HUES48 (cell line): ENCODE measurements around the gene NUAK1.
"Not testable (repeated sequence)": the region's sequence is repeated elsewhere in the genome, so short reads cannot be mapped to it uniquely, and the experiment has no call there.

Source experiments
- H3K27ac ChIP-seq: one replicate; pipeline ENCODE4 v1.7.0; 2013; ENCODE audit warnings: low read depth, low read length, inconsistent platforms
- H3K27me3 ChIP-seq: 2 replicates; pipeline ENCODE4 v1.6.1; 2013; ENCODE audit warnings: mild to moderate bottlenecking, low read length; ENCODE audit not compliant: control insufficient read depth, insufficient read depth
- H3K36me3 ChIP-seq: 2 replicates; pipeline ENCODE4 v1.6.1; 2013; ENCODE audit warnings: low read length; ENCODE audit not compliant: control insufficient read depth, insufficient read depth
- H3K4me1 ChIP-seq: 2 replicates; pipeline ENCODE4 v1.6.1; 2013; ENCODE audit warnings: mild to moderate bottlenecking, low read length; ENCODE audit not compliant: control insufficient read depth, insufficient read depth
- H3K4me3 ChIP-seq: 2 replicates; pipeline ENCODE4 v1.5.1; 2013; ENCODE audit warnings: mild to moderate bottlenecking, low read depth, low read length
- H3K9ac ChIP-seq: 2 replicates; pipeline ENCODE4 v1.6.1; 2013; ENCODE audit warnings: mild to moderate bottlenecking, low read depth, low read length, moderate library complexity
- H3K9me3 ChIP-seq: 2 replicates; pipeline ENCODE4 v1.6.1; 2013; ENCODE audit warnings: low read length; ENCODE audit not compliant: control insufficient read depth, insufficient read depth

NUAK1 gene

DNA sequence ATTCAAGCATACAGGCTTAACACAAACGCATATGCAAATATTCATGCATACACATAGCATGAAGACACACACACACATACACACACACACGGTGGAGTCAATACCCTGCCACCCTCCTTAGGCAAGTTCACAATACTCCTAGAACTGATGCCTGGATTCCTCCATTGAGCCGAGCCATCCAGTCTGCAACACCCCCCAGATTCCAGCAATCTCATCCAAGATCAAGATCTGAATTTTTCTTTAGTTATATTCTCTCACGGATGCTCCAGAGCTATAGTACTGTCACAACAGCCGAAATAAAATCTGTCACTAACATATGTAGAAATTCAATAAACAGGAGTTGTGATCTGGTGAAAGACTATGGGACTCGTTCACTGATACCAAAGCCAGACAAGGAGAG lies 110.8 kb downstream of the NUAK1 start:
- Histone ChIP-seq H3K36me3 (no peaks in the 10 kb centered on the region), H3K9ac (no peak overlapping the region), H3K27ac (no peak overlapping the region), H3K4me3 (no peak overlapping the region), H3K4me1 (no peaks in the 10 kb centered on the region; the same call in 1 of the 2 replicates), H3K27me3 (no peaks in the 10 kb centered on the region), H3K9me3 (no peaks in the 10 kb centered on the region)

DNA sequence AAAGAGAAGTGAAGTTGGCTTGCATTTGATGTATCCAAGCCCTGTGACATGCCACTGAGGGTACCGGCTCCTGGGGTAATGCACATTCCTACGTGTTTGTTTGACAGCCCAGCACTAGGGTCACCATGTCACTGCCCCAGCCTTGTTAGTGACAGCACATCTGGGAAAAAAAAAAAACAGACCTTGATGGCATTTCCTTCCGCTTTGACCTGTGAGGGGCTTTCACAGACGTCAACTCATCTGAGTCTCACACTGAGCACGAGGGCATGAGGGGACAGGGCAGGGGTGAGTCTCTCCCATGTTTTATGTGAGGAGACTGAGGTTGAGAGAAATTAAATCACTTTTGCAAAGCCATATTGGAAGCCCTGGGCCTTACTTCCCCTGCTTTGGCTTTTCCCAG lies 111.5 kb downstream of the NUAK1 start:
- H3K4me3 ChIP-seq = no peak overlapping the region
- H3K36me3 ChIP-seq = no peaks in the 10 kb centered on the region
- H3K9me3 ChIP-seq = no peaks in the 10 kb centered on the region
- H3K27ac ChIP-seq = no peak overlapping the region
- H3K4me1 ChIP-seq = no peaks in the 10 kb centered on the region; the same call in 1 of the 2 replicates
- no peak overlapping the region for H3K9ac ChIP-seq
- H3K27me3 ChIP-seq = no peaks in the 10 kb centered on the region

DNA sequence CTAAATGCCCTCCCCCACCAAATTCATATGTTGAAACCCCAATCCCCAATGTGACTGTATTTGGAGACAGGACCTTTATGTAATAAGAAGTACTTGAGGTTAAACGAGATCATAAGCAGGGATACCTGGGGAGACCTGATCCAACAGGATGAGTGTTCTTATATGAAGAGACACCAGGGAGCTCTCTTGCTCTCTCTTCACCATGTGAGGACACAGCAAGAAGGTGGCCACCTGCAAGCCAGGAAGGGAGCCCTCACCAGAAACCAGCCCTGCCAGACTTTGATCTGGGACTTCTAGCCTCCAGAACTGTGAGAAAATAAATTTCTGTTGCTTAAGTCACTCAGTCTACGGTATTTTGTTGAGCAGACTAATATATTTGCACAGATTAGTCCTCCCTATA lies 113.6 kb downstream of the NUAK1 start:
- H3K9ac ChIP-seq = no peak overlapping the region
- H3K27me3 ChIP-seq = no peaks in the 10 kb centered on the region
- H3K4me1 ChIP-seq = no peaks in the 10 kb centered on the region
- H3K9me3 ChIP-seq = no peaks in the 10 kb centered on the region
- no peaks in the 10 kb centered on the region for H3K36me3 ChIP-seq
- no peak overlapping the region for H3K27ac ChIP-seq
- H3K4me3 ChIP-seq = no peak overlapping the region

DNA sequence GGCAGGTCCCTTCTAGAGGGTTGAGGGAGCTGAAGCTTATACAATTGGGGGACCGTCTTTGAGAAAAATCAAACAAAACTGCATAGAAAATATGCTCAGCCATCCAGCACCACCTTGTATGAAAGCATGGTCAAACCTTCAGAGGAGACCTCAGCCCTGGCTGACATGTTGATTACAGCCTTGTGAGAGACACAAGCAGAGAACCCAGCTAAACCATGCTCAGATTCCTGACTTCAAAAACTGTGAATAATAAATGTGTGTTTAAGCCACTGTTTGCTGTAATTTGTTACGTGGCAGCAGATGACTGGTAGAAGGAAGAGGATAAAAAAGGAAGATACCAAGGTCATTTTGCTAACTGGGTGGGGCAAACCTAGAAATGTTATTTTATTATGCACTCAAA lies 115.7 kb downstream of the NUAK1 start:
- Histone ChIP-seq H3K9me3 (peaks cover 21% of the 10 kb centered on the region), H3K27ac (no peak overlapping the region), H3K27me3 (no peaks in the 10 kb centered on the region), H3K4me3 (no peak overlapping the region), H3K4me1 (no peaks in the 10 kb centered on the region), H3K36me3 (no peaks in the 10 kb centered on the region), H3K9ac (no peak overlapping the region)

DNA sequence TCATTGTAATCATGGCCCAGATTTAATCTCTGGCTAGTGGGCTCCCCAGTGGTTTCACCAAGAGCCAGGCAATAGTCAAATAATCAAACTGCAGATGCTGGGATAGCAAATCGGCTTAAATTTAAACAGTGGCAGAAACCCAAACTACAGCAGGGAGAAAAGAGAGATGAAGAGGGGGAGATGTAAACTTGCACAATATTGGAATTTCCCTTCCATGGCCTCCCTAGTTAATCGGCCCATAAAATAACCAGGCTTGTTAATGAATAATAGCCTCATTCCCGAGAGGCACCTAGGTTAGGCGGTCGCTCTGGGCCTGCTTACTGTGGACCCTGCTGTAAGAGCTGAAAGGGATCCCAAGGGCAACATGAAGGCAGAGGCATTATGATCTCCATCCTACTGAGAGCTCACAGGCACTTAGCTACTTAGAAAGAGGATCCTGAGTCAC lies 116.2 kb downstream of the NUAK1 start:
- no peaks in the 10 kb centered on the region for H3K36me3 ChIP-seq
- no peak overlapping the region for H3K4me3 ChIP-seq
- no peak overlapping the region for H3K27ac ChIP-seq
- no peaks in the 10 kb centered on the region for H3K4me1 ChIP-seq
- no peaks in the 10 kb centered on the region for H3K27me3 ChIP-seq
- no peak overlapping the region for H3K9ac ChIP-seq
- H3K9me3 ChIP-seq = peaks cover 25% of the 10 kb centered on the region

DNA sequence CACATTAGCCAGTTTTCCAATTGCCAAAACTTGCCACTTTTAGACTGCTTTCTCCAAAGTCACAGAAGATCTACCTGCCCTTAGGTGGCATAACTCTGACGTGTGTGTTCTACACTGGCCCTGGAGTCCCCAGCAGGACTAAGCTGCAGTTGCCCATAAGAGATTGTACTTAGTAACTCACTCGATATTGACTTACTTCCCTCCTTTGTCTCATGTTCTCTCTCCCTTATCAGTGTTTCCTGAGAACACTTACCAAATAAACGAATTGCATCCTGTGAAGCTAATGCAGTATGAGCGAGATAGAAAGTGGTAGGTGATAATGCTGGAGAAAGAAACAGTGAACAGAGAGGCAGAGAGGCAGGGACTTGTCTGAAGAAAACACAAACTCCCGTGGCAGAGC lies 117.2 kb downstream of the NUAK1 start:
- Histone ChIP-seq H3K27me3 (no peaks in the 10 kb centered on the region), H3K9ac (no peak overlapping the region), H3K36me3 (no peaks in the 10 kb centered on the region), H3K27ac (no peak overlapping the region), H3K9me3 (peaks cover 27% of the 10 kb centered on the region), H3K4me1 (no peaks in the 10 kb centered on the region), H3K4me3 (no peak overlapping the region)

DNA sequence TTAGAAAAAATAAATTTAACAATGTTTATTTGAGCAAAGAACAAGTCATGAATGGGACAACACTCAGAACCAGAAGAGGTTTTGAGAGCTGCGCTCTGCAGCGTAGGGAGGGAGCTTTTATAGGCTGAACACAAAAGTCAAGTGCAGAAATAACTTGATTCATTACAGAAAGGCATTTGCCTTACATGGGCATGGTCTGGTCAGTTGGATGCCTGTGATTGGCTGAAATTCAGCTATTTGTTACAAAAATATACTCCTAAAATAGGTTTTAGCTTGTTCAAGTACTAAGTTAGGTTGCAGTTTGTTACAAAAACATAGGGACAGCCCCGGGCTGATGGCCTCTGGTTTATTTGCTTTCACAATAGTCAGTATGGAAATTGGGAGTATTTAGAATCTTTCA lies 118.0 kb downstream of the NUAK1 start:
- Histone ChIP-seq H3K9me3 (peaks cover 27% of the 10 kb centered on the region), H3K36me3 (no peaks in the 10 kb centered on the region), H3K27ac (no peak overlapping the region), H3K27me3 (no peaks in the 10 kb centered on the region), H3K4me3 (no peak overlapping the region), H3K9ac (no peak overlapping the region), H3K4me1 (no peaks in the 10 kb centered on the region)

DNA sequence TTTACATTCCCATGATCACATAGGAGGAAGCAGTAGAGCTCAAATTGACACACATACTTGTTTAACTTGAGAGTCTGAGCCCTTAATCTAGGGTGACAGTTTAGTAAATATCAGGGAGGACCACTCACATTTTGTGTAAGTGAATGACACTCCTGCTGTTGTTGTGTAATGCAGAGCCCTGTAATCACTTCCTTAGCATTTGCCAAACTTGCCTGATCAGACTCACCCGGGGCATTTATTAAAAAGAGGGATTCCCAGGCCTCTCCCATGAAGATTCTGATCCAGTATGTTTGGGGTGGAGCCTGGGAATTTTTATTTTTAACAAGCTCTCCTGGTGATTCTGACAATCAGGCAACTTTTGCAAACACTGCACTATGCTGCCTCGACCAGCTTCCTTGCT lies 119.6 kb downstream of the NUAK1 start:
- no peaks in the 10 kb centered on the region for H3K4me1 ChIP-seq
- H3K9me3 ChIP-seq = peaks cover 27% of the 10 kb centered on the region
- H3K27me3 ChIP-seq = no peaks in the 10 kb centered on the region
- H3K9ac ChIP-seq = no peak overlapping the region
- H3K4me3 ChIP-seq = no peak overlapping the region
- H3K27ac ChIP-seq = no peak overlapping the region
- H3K36me3 ChIP-seq = no peaks in the 10 kb centered on the region

DNA sequence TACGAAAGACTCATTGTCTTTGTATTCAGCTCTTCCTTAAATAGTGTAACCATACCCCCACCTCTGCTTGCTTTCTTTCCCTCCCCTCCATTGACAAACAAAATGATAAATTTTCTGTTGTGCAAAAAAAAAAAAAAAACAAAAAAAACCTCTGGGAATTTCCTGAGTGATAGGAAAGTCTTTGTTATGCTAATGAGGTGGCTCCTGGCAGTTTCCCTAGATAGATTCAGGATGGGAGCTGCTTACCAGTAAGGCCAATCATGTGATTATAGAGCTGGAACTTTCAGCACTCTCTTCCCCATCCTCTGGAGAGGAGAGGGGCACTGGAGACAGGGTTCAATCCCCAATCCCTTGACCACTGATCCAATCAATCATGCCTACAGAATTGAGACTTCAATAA lies 120.5 kb downstream of the NUAK1 start:
- no peaks in the 10 kb centered on the region for H3K36me3 ChIP-seq
- H3K27ac ChIP-seq = no peak overlapping the region
- peaks cover 27% of the 10 kb centered on the region for H3K9me3 ChIP-seq
- H3K27me3 ChIP-seq = no peaks in the 10 kb centered on the region
- no peak overlapping the region for H3K9ac ChIP-seq
- H3K4me3 ChIP-seq = no peak overlapping the region; the same call in 1 of the 2 replicates
- H3K4me1 ChIP-seq = no peaks in the 10 kb centered on the region

DNA sequence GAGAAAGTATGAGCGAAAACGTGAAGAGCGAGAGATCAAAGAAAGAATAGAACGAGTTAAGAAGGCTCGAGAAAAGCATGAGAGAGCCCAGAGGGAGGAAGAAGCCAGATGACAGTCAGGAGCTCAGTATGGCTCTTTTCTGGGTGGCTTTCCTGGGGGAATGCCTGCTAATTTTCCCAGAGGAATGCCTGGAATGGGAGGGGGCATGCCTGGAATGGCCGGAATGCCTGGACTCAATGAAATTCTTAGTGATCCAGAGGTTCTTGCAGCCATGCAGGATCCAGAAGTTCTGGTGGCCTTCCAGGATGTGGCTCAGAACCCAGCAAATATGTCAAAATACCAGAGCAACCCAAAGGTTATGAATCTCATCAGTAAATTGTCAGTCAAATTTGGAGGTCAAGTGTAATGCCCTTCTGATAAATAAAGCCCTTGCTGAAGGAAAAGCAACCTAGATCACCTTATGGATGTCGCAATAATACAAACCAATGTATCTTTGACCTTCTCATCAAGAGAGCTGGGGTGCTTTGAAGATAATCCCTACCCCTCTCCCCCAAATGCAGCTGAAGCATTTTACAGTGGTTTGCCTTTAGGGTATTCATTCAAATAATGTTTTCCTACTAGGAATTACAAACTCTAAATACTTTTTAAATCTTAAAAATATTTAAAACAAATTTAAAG lies 122.0 kb downstream of the NUAK1 start:
- not testable (repeated sequence) for H3K36me3 ChIP-seq, H3K4me1 ChIP-seq, H3K4me3 ChIP-seq, H3K27ac ChIP-seq, H3K27me3 ChIP-seq, H3K9ac ChIP-seq
- peaks cover 27% of the 10 kb centered on the region for H3K9me3 ChIP-seq

DNA sequence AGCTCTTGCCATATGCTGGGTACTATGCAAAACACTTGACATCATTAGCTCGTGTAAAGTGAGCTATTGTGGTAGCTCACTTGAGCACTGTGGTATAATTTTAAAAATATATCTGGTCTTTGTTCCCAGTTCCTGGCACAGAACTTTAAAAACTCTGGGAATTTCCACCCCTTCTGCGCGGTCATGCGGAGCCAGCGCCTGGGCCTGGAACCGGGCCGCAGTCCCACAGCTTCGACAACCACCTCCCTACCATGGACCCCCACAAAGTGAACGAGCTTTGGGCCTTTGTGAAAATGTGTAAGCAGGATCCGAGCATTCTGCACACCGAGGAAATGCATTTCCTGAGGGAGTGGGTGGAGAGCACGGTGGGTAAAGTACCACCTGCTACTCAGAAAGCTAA lies 123.1 kb downstream of the NUAK1 start:
- Histone ChIP-seq H3K36me3 (no peaks in the 10 kb centered on the region), H3K9ac (no peak overlapping the region), H3K4me3 (no peak overlapping the region), H3K9me3 (peaks cover 27% of the 10 kb centered on the region), H3K27ac (no peak overlapping the region), H3K27me3 (no peaks in the 10 kb centered on the region), H3K4me1 (no peaks in the 10 kb centered on the region)
